Chondrocyte (in vitro differentiated cells): ENCODE data around the gene PLAAT3. TPM values are rescaled to one million over a fixed set of nuclear protein-coding genes. Genes with fewer than 3 reads are reported as not detected.
"Not testable (repeated sequence)": the region's sequence is repeated elsewhere in the genome, so short reads cannot be mapped to it uniquely, and the experiment has no call there.

Source experiments
- DNase-seq: peaks from one replicate; pipeline ENCODE4 v3.0.0; 2021; ENCODE audit warnings: mixed read lengths, low spot score
- H3K27ac Mint-ChIP-seq: one replicate; pipeline ENCODE4 v1.8.0; 2021; ENCODE audit warnings: mild to moderate bottlenecking, moderate library complexity, mixed read lengths; ENCODE audit not compliant: unreplicated experiment
- H3K27me3 Mint-ChIP-seq: 2 replicates; pipeline ENCODE4 v1.8.0; 2021; ENCODE audit warnings: low read depth, mixed read lengths
- H3K36me3 Mint-ChIP-seq: 2 replicates; pipeline ENCODE4 v1.8.0; 2021; ENCODE audit warnings: low read depth, mixed read lengths
- H3K4me1 Mint-ChIP-seq: 2 replicates; pipeline ENCODE4 v1.8.0; 2021; ENCODE audit warnings: low read depth, mild to moderate bottlenecking, mixed read lengths
- H3K4me3 Mint-ChIP-seq: one replicate; pipeline ENCODE4 v1.8.0; 2021; ENCODE audit warnings: mild to moderate bottlenecking, moderate library complexity, mixed read lengths; ENCODE audit not compliant: unreplicated experiment
- H3K9me3 Mint-ChIP-seq: 2 replicates; pipeline ENCODE4 v1.8.0; 2021; ENCODE audit warnings: low read depth, mixed read lengths
- CTCF ChIP-seq: fragments of 200-600 bp; sonication (generic); IDR thresholded peaks from 2 replicates; pipeline ENCODE4 v1.5.0; 2021; ENCODE audit warnings: antibody characterized with exemption, mild to moderate bottlenecking, moderate library complexity
- total RNA-seq: library from RNA; stranded (reverse); gene quantifications from 3 replicates; pipeline ENCODE4 v1.2.1, GENCODE V29; 2021

The PLAAT3 gene
- total RNA-seq, 1 donor from 2014 or later = 21.2 TPM

GRCh38 chr11:63551091-63551888 lies 62.9 kb downstream of the PLAAT3 start:
- Mint-ChIP-seq H3K27ac (no peak overlapping the region), H3K36me3 (no peaks in the 10 kb centered on the region), H3K9me3 (no peaks in the 10 kb centered on the region), H3K4me1 (peaks cover 4% of the 10 kb centered on the region), H3K4me3 (no peak overlapping the region), H3K27me3 (peaks cover 17% of the 10 kb centered on the region)
- no peak for DNase-seq
- no peak for TF ChIP-seq CTCF

- DNase-seq, H3K4me1 Mint-ChIP-seq, H3K36me3 Mint-ChIP-seq, H3K27me3 Mint-ChIP-seq, H3K9me3 Mint-ChIP-seq, H3K27ac Mint-ChIP-seq, H3K4me3 Mint-ChIP-seq: not testable (repeated sequence)
These were observed 64.0 kb downstream of the PLAAT3 start for GRCh38 chr11:63550156-63550700.

- H3K4me3 Mint-ChIP-seq = no peak overlapping the region
- no peak overlapping the region for H3K27ac Mint-ChIP-seq
- no peaks in the 10 kb centered on the region for H3K9me3 Mint-ChIP-seq
- peaks cover 4% of the 10 kb centered on the region for H3K4me1 Mint-ChIP-seq
- H3K27me3 Mint-ChIP-seq = peaks cover 10% of the 10 kb centered on the region
- no peaks in the 10 kb centered on the region for H3K36me3 Mint-ChIP-seq
- no peak for DNase-seq
- TF ChIP-seq CTCF = no peak
These were observed 64.8 kb downstream of the PLAAT3 start for GRCh38 chr11:63549411-63549810.

- H3K36me3 Mint-ChIP-seq = no peaks in the 10 kb centered on the region
- H3K27me3 Mint-ChIP-seq = peaks cover 20% of the 10 kb centered on the region
- no peaks in the 10 kb centered on the region for H3K4me1 Mint-ChIP-seq
- no peak for TF ChIP-seq CTCF
- H3K27ac Mint-ChIP-seq = no peak overlapping the region
- no peak overlapping the region for H3K4me3 Mint-ChIP-seq
- H3K9me3 Mint-ChIP-seq = no peaks in the 10 kb centered on the region
- no peak for DNase-seq
These were observed 66.1 kb downstream of the PLAAT3 start for GRCh38 chr11:63548178-63548577.

GRCh38 chr11:63547061-63547460 lies 67.2 kb downstream of the PLAAT3 start:
- Mint-ChIP-seq H3K36me3 (no peaks in the 10 kb centered on the region), H3K27me3 (peaks cover 24% of the 10 kb centered on the region), H3K4me3 (no peak overlapping the region), H3K9me3 (no peaks in the 10 kb centered on the region), H3K4me1 (no peaks in the 10 kb centered on the region), H3K27ac (no peak overlapping the region)
- TF ChIP-seq CTCF = no peak
- DNase-seq = no peak

- Mint-ChIP-seq H3K4me1 (no peaks in the 10 kb centered on the region), H3K36me3 (no peaks in the 10 kb centered on the region), H3K27me3 (peaks cover 33% of the 10 kb centered on the region), H3K9me3 (no peaks in the 10 kb centered on the region), H3K27ac (no peak overlapping the region), H3K4me3 (no peak overlapping the region)
- no peak for TF ChIP-seq CTCF
- DNase-seq = no peak
These were observed 70.5 kb downstream of the PLAAT3 start for GRCh38 chr11:63543711-63544110.

- H3K27ac Mint-ChIP-seq, H3K4me1 Mint-ChIP-seq, H3K36me3 Mint-ChIP-seq, H3K9me3 Mint-ChIP-seq, DNase-seq, H3K4me3 Mint-ChIP-seq: not testable (repeated sequence)
- peaks cover 29% of the 10 kb centered on the region for H3K27me3 Mint-ChIP-seq
These were observed 71.7 kb downstream of the PLAAT3 start for GRCh38 chr11:63542506-63542905.
